DMS153 (cell line): Measurements from ENCODE around the gene MGMT.

Experiments used
- DNase-seq: peaks from one replicate; lab custom pipeline; 2025; lab: John Stamatoyannopoulos, UW

MGMT gene

GRCh38 chr10:129796710-129797420 is 329.8 kb downstream of the MGMT start:
- DNase-seq, result no peak

- DNase-seq, result no peak
Observed at GRCh38 chr10:129799942-129800341, 332.9 kb downstream of the MGMT start.

GRCh38 chr10:129800796-129801340 is 333.8 kb downstream of the MGMT start:
- no peak for DNase-seq

GRCh38 chr10:129807211-129807610 is 340.2 kb downstream of the MGMT start:
- DNase-seq, result no peak

GRCh38 chr10:129808092-129808983 is 341.3 kb downstream of the MGMT start:
- DNase-seq, result no peak

- no peak for DNase-seq
Observed at GRCh38 chr10:129809431-129809830, 342.4 kb downstream of the MGMT start.

GRCh38 chr10:129809841-129810240 is 342.8 kb downstream of the MGMT start:
- DNase-seq, result no peak

GRCh38 chr10:129811208-129811607 is 344.2 kb downstream of the MGMT start:
- no peak for DNase-seq

GRCh38 chr10:129812398-129812797 is 345.4 kb downstream of the MGMT start:
- no peak for DNase-seq

- DNase-seq, result no peak
Observed at GRCh38 chr10:129814681-129815646, 347.9 kb downstream of the MGMT start.

- no peak for DNase-seq
Observed at GRCh38 chr10:129815898-129816655, 349.0 kb downstream of the MGMT start.

- no peak for DNase-seq
Observed at GRCh38 chr10:129816656-129817045, 349.6 kb downstream of the MGMT start.
